Embryonic facial prominence (tissue), 1 donor: ENCODE results near the gene ZNF266.

Experiments used
- DNase-seq: peaks from one replicate; pipeline ENCODE4 v3.0.0-alpha.2; 2016; ENCODE audit errors: extremely low spot score

The ZNF266 gene

DNA sequence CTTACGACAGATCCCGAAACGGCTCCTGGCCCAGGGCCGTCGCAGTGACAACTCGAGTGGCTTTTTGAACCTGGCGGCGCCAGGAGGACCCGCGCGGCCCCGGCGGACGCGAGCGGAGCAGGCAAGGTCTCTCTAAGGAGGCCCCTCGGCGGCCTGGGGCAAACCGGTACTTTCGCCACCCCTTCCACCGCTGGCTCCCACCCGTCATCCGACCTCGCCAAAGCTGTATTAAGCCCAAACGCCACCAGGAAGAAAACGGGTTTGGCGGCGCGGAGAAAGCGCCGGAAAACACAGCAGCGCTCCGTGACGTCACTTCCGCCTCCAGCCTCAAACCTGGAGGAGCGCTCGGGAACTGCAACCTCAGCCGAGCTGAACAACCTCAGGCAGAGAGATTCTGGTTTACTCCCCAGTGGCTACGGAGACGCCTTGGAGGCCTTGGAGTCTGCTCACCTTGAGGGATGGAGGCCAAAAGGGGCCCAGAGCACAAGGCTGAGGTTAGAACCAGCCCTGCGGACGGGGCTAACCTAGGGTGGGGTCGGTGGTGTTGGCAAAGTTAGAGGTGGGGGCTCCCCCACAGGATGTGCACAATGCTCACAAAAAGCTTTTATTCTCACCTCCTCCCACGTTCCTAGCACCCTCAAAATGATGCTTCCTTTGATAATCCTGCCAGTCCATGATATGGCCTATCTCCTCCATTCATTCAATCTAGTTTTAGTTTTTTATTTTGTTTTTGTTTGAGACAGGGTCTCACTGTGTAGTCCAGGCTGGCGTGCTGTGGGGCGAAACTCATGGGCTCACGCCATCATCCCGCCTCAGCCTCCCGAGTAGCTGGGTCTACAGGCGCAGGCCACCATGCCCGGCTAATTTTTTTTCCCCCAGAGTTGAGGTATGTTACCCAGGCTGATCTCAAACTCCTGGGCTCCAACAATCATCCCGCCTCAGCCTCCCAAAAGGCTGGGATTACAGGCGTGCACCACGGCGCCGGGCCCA lies at the start of gene ZNF266:
TSS of gene ZNF266 (minus strand) at position 295 of the 990 bp plus-strand sequence. CDS start 15,484 bp downstream, outside the sequence.
- DNase-seq: peak; percentile 88

DNA sequence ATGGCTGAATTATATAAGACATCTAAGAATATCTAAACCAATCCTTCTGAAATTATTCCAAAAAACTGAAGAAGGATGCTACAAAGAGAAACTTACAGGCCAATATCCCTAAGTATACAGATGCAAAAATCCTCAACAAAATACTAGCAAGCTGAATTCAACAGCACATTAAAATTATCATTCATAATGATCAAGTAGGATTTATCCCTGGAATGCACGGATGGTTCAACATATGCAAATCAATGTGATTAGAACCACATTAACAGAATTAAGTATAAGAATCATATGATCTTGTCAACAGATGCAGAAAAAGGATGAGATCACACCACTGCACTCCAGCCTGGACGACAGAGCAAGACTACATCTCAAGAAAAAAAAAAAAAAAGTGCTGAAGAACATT lies 49.8 kb upstream of the ZNF266 start:
- DNase-seq: no peak

DNA sequence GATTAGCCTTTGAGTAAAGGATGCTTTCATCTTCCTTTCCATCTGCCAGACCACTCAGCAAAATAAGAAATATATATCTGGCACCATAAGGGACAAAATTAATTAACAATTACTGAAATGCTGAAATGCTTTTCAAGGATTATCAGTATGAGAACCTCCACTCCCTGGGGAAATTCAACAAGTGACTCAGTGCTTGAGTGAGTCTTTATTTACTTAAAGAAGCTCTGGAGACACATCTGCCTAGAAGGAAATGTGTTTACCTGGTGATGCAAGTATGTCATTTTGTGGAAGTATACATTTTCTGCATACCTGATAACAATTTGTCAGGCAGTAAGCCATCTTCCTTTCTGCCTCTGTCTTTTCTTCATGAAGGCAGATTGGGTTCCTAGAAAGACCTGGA lies 39.6 kb upstream of the ZNF266 start:
- DNase-seq: no peak

DNA sequence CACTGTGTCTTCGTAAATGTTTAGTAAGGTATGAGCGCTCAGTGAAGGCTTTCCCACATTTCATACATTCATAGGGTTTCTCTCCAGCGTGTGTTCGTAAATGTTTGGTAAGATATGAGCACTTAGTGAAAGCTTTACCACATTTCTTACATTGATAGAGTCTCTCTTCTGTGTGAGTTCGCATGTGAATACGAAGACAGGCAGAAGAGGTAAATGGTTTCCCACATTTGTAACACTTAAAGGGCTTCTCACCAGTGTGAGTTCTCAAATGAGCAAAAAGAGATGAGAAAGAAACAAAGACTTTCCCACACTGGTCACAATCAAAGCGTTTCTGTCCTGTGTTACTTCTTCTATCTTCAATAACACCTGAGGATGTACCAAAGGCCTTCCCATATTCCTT lies 31.8 kb upstream of the ZNF266 start:
- no peak for DNase-seq

DNA sequence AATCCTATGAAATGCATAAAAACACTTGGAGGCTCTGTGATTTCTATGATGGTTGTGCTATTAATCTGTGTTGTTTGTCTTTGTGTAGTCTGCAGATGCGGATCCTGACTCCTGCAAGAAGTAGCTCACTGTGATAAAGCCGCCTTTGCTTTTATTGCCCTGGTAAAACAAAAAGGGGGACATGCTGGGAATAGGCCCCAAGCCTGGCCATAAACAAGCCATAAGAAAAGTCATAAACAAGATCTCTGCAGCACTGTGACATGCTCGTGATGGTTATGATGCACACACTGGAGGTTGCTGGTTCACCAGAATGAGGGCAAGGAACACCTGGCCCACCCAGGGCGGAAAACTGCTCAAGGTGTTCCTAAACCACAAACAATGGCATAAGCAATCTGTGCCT lies 26.6 kb upstream of the ZNF266 start:
- no peak for DNase-seq

DNA sequence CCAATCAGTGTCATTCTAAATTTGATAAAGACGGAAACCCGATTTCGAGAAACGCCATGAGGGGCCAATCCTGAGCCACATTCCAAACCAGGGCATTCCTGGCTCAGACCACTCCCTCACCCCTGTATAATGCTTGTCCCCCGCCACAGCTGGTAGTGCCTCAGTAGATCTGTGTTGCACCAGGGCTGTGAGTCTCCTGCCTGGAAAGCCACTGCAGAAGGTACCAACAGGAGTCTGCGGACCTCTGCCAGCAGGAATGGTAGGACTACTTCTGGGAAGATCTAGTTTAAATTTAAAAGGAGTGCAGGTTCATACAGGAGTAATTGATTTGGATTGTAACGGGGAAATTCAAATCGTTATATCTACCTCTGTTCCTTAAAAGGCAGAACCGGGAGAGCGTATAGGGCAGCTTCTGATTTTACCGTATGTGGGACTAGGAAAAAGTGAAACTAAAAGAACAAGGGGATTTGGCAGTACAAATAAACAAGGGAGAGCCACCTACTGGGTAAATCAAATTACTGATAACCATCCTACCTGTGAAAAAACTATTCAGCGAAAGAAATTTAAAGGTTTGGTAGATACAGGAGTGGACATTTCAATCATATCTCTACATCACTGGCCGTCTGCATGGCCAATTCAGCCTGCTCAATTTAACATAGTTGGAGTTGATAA lies 20.8 kb upstream of the ZNF266 start:
- DNase-seq: no peak

DNA sequence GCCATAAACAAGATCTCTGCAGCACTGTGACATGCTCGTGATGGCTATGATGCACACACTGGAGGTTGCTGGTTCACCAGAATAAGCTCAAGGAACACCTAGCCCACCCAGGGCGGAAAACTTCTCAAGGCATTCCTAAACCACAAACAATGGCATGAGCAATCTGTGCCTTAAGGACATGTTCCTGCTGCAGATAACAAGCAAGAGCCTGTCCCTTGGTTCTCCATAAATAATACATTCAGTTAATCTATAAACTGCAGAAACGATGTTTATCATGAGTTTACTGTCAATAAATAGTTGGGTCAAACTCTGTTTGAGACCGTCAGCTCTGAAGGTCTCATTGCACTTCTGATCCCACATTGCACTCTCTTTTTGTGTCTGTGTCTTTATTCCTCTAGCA lies 18.6 kb upstream of the ZNF266 start:
- no peak for DNase-seq

DNA sequence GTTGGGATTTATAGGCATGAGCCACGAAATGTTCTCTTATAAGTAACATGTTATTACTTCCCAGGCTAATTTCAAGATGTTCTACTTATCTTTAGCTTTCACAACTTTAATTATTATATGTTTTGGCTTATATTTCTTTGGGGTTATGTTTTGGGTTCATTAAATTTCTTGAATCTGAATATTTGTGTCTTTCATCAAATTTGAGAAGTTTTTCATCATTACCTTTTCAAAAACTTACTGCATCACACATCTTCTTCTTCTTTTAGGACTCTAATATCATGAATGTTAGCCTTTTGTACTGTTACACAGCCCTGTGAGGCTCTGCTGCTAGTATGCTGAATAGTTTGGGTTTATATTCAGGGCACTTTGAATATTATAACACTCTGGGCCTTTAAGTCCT lies 9.7 kb upstream of the ZNF266 start:
- DNase-seq: no peak

DNA sequence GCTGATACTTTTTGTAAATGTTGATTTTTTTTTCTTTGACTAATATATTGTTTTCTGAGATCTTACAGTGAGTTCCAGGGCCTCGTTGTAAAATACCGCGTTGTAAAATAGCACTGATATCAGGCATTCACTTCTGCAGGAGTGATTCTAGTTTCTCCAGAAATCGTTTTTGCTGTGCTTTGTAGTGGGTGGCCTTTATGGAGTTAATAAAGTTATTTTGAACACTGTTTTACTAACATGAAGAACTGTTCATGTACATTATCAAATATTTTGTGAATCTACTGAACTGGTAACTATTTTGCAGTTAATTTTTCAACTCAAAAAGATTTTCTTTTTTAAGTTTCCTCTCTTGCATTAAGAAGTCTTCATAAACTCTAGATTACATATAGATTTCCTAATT lies 985 bp upstream of the ZNF266 start:
- DNase-seq: no peak

DNA sequence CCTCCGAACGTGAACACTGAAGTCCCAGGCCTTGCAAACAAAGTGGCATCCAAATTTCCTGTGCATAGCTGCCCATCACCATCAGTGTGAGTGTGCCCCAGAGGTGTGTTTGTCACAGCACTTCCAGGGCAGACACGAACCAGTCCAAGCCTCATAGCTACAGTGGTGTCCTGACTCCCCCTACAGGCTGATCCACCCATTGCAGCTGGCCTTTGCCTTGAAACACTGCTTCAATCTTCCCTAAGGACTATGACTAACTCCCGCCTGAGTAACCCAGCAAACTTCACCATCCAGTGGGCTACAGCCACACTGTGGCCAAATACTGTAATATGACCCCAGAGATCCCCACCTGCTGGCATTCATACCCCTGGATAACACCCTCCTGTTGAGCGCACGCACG lies 3.9 kb downstream of the ZNF266 start:
- no peak for DNase-seq

DNA sequence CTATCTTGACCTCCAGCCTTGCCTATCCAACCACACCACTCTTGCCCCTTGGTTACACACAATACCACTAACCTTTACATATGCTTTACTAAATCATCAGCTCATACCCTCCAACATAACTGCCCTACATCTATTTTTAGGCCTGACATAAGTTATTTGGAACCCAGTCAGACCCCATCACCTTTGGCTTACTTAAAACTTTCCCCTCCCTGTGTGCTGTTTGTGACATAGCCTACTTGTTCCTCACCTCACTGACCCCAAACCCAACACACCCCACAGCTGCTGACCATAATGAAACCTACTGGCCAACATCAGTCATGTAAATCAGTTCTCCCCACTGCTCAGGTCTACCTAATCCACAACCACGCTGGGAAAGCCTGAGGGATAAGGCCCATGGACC lies 4.9 kb downstream of the ZNF266 start:
- no peak for DNase-seq

DNA sequence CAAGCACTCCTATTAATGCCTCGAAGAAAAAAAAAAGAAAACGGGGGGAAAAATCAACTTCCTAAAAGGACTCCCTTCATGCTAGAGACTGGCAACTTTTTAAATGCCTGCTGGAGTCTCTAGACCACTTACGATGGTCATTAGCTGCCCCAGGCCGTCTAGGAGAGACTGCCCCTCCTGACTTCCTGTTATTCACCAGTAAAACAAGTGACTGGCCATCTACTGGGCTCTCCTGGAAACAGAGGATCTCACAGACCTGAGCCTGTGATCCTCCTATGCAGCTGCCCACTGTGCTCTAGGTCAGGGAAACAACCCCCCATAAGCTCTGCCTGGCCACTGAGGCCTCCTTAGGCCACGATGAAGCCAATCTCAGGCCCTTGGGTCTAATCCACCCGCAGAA lies 7.4 kb downstream of the ZNF266 start:
- DNase-seq: no peak

DNA sequence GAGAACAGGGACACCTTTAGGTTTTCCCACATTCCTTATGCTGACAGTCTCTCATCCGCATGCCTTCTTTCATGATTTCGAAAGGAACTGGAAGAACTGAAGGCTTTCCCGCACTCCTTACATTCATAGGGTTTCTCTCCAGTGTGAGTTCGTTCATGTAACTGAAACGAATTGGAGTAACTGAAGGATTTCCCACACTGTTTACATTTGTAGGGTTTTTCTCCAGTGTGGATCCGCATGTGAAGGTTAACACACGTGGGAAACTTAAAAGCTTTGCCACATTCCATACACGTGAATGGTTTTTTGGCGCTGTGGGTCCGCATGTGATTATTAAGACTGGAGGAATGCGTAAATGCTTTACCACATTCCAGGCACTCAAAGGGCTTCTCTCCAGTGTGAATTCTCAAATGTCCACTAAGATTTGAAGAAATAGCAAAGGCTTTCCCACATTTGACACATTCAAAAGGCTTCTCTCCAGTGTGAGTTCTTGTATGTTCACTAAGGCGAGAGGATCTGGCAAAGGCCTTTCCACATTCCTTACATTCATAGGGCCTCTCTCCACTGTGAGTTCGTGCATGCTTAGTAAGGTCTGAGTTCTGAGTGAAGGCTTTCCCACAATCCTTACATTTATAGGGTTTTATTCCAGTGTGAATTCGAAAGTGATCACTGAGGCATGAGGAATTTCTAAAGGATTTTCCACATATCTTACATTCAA lies 22.0 kb downstream of the ZNF266 start:
- no peak for DNase-seq

DNA sequence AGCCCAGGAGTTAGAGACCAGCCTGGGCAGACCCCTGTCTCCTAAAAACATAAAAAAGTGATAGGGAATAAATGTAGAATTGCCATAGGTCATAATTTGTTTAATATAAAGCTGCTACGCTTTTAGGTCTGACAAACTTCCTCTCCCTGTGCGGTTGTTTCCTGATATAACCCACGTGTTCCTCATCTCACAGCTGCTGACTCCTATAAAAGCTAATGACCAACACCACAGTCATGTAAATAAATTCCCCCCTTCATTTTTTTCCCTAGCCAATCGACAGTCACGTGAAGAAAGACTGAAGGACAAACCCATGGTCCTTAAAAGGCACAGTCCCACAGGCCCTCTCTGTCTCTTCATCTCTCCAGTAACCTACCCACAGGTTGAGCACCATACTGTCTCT lies 27.5 kb downstream of the ZNF266 start:
- no peak for DNase-seq

DNA sequence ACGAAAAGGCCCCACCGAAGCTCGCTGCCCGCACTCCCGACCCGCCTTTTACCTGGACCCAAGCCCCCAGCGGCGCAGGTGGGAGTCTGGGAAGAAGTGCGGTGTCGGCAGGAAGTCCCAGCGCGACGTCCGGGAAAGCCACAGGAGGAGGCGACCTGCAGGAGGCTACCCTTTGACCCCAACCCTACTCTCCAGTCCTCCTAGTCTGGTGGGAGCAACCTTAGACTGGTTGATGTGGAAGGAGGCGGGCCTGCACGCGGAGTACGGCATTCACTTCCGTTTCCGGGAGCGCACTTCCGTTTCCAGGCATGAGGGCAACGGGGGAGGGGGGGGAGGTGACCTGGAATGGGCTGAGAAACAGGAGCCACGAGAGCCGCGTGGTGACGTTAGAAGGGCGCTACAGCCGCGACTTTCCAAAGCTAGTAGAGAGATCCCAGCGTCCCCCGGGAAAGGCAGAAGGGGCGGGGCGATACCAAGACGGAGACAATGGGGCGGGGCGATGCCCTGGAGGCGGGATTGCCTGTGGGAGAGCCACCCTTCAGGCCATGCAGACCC lies 28.5 kb downstream of the ZNF266 start:
- peak; percentile 29 for DNase-seq

DNA sequence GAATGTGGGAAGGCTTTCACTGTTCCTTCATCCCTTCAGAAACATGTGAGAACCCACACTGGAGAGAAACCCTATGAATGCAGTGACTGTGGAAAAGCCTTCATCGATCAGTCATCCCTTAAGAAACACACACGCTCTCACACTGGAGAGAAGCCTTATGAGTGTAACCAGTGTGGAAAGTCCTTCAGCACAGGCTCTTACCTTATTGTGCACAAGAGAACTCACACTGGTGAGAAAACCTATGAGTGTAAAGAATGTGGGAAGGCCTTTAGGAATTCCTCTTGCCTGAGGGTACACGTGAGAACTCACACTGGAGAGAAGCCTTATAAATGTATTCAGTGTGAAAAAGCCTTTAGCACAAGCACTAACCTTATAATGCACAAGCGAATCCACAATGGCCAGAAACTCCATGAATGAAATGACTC lies 54.0 kb downstream of the ZNF266 start:
- DNase-seq: no peak

DNA sequence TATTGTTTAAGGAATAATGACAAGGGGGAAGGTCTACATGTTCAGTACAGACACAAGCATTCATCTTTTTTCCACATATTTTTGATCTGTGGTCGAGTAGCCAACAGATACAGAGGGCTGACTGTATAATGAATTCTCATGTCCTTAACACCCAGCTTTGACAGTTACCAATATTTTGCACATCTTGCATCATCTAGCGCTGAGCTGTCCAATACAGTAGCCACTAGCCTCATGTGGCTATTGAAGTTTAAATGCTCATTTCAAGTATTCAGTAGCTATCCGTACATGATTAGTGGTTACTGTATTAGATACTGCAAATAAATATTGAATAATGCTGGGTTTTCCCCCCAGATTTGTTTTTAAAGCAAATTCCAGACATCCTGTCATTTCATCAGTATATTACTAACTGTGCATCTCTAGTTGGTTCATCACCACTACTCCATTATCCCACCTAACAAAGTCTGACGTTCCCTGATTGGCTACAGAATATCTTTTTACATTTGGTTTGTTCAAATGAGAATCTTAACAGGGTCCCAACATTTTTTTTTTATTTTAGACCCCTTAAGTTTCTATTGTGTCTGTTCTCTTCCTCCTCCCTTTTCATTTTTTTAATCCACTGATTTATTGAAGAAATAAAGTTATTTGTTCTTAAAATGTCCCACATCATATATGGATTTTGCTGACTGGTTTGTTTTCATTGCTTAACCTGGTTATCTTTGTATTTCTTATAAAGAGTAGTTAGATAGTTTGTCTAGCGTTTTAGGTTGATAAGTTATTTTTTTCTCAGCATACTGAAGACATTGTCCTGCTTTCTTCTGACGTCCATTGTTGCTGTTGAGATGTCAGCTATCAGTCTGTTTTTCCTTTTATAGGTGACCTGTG lies 64.4 kb downstream of the ZNF266 start:
- no peak for DNase-seq

DNA sequence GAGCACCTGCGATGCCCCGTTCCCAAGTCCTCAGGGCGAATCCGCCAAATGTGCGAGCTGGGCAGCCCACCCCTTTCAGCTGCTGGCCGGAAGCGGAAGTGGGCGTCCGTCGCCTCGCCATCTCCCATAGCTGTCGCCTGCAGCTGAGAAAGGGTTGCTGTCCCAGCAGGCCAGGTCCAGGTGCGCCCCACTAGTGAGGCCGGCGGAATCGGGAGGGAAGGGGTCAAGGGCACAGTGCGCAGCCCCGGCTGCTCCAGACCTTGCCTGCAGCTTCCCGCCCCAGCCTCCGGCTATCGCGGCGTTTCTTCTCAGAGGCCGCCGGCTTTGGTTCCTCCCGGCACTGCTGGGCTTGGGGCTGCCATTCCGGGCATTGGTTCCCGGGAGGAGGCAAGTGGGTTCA lies 72.5 kb downstream of the ZNF266 start, which contains the start of gene ZNF177:
TSS of gene ZNF177 (plus strand) at position 109 of the 400 bp plus-strand sequence. CDS start 15,299 bp downstream, outside the sequence.
- no peak for DNase-seq
